Stimulated activated CD8-positive, alpha-beta memory T cell treated with anti-CD3 and anti-CD28 coated beads, Interleukin-15, amount 100 ng/mL, for 4 hours (primary cell): ENCODE measurements around the gene ARSH.
"Not testable (repeated sequence)": the region's sequence is repeated elsewhere in the genome, so short reads cannot be mapped to it uniquely, and the experiment has no call there.

Experiments
- DNase-seq, 2 donors: peaks; one replicate each; pipeline ENCODE4 v3.0.0-alpha.2; 2020; ENCODE audit warnings: low read depth in 2 of 2

Gene ARSH

GRCh38 chrX:3006495-3006894, at the start of gene ARSH:
ARSH (plus strand) TSS chrX:3006546; CDS start chrX:3006613, 67 bp downstream.
- DNase-seq = no peak

- no peak for DNase-seq
These were observed 48.1 kb upstream of the ARSH start for GRCh38 chrX:2958199-2958598.

- DNase-seq = no peak
These were observed 45.4 kb upstream of the ARSH start for GRCh38 chrX:2960861-2961515.

GRCh38 chrX:2962381-2962780, 44.0 kb upstream of the ARSH start:
- DNase-seq = no peak

- not testable (repeated sequence) for DNase-seq
These were observed 42.9 kb upstream of the ARSH start for GRCh38 chrX:2963449-2963848.

- not testable (repeated sequence) for DNase-seq
These were observed 42.2 kb upstream of the ARSH start for GRCh38 chrX:2963992-2964794.

- DNase-seq = no peak
These were observed 40.4 kb upstream of the ARSH start for GRCh38 chrX:2965965-2966364.

- no peak for DNase-seq
These were observed 39.3 kb upstream of the ARSH start for GRCh38 chrX:2967012-2967411.

- no peak for DNase-seq
These were observed 38.8 kb upstream of the ARSH start for GRCh38 chrX:2967584-2967983.

GRCh38 chrX:2967998-2968909, 38.1 kb upstream of the ARSH start:
- DNase-seq = no peak

- no peak for DNase-seq
These were observed 37.3 kb upstream of the ARSH start for GRCh38 chrX:2969021-2969420.

- no peak for DNase-seq
These were observed 34.0 kb upstream of the ARSH start for GRCh38 chrX:2972391-2972790.

GRCh38 chrX:2974961-2975360, 31.4 kb upstream of the ARSH start:
- no peak for DNase-seq

- DNase-seq = not testable (repeated sequence)
These were observed 27.7 kb upstream of the ARSH start for GRCh38 chrX:2978639-2979038.

GRCh38 chrX:2984342-2984741, 22.0 kb upstream of the ARSH start:
- no peak for DNase-seq

- DNase-seq = no peak
These were observed 16.8 kb upstream of the ARSH start for GRCh38 chrX:2989565-2989964.

- DNase-seq = no peak
These were observed 4.2 kb downstream of the ARSH start for GRCh38 chrX:3010532-3010931.

- no peak for DNase-seq
These were observed 11.1 kb downstream of the ARSH start for GRCh38 chrX:3017492-3017891.

- no peak for DNase-seq
These were observed 17.8 kb downstream of the ARSH start for GRCh38 chrX:3024176-3024575.

- no peak for DNase-seq
These were observed 19.9 kb downstream of the ARSH start for GRCh38 chrX:3026074-3026815.

GRCh38 chrX:3029129-3029528, 22.8 kb downstream of the ARSH start:
- no peak for DNase-seq

GRCh38 chrX:3037218-3037617, 30.9 kb downstream of the ARSH start:
- no peak for DNase-seq
